Stimulated activated CD4-positive, alpha-beta T cell treated with anti-CD3 and anti-CD28 coated beads, Interleukin-2, amount 100 ng/mL, for 48 hours (primary cell): Measurements from ENCODE around the gene TMEM158.

Experiments used
- DNase-seq, 2 donors: peaks; one replicate each; pipeline ENCODE4 v3.0.0-alpha.2; 2020

Gene TMEM158

DNA sequence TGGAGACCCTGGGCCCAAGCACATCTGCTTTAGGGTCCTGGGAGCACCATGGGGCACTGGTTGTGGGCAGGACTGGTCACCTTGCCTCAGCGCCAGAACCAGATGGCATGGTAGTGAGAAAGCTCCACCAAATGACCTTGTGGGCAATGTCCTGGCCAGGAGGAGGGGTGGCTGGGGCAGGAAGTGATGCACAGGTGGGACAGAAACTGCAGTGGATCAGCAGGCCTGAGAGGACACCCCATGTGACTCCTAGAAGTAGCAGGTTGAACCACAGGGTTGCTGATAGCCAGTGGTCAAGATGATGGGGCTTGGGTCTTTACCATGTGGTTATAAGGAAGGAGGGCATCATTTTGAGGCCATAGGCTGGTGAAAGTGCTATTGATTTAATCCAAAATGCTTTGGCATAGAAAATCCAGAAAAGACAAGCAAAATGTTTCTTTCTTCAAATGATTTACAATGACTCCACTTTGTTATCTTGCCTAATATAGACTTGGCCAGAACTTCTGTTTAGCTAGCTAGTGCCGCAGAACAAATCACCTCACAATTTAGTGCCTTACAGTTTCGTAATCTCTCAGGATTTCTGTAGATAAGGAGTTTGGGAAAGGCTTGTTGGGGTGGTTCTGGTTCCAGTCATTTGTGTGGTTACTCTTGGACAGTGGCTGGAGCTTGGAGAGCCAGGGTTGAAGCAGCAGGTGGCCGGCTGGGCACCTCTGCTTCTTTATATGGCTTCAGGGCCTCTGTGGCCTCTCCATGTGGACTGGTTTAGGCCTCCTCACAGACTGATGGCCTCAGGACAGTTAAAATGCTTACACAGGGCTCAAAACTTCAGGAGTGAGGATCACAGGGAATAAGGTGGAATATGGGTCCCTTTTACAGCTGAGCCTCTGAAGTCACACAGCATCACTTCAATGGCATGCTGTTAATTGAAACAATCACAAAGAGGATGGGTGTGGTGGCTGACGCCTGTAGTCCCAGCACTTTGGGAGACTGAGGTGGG, 27.5 kb downstream of the TMEM158 start:
- no peak for DNase-seq

DNA sequence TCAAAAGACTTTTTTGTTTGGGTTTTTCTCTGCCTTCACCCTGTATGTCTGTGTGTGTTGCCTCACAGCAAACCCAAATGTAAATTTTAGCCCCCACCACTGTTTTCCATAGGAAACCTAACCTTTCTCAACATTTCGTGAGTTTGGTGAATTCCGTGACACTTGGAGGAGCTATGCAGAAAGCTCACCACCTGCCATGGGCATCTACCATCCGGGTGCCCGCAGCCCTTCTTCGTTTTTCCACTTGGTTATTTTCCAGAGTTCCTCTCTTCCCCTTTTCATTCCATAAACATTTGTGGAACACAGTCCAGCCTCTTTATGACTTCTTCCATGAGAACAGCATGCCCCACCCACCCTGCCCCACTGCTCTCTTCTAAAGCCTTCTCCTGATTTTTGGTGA, 31.3 kb downstream of the TMEM158 start:
- no peak for DNase-seq

DNA sequence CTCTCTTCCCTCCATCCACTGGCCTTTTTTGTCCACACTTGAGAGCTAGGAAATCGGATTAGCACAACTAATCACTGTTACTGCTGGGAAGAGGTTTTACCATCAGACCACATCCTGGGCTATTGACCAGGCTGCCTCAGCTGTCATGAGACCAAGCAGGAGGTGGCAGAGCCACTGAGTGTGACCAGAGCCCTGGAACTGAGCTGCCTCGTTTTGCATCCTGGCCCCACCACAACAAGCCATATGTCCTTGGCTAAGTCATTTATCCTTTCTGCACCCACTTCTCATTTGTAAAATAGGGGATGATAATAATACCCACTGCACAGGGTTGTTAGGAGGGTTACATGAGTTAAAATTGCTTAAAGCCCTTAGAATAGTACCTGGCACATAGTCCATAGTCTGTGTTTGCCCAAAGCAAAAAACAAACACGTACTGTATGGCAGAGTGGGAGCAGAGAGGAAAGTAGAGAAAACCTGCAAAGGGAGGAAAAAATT, 34.1 kb downstream of the TMEM158 start:
- DNase-seq = no peak

DNA sequence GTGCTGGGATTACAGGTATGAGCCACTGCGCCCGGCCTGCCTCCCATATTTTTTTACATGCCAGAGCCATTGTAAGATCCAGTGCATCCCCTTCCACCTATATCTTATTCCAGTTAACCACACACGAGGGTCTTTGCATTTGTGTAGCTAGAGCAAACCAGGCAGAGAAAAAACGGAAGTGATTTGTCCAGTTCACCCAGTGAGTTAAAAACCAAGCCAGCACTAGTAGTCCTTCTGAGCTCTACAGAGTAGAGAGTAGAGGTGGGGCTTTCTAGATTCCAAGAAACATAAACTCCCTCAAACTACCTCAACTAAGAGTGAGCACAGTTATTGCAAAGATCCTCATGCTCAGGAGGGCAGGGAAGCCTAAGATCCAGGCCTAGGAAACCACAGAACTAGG, 34.7 kb downstream of the TMEM158 start:
- no peak for DNase-seq

DNA sequence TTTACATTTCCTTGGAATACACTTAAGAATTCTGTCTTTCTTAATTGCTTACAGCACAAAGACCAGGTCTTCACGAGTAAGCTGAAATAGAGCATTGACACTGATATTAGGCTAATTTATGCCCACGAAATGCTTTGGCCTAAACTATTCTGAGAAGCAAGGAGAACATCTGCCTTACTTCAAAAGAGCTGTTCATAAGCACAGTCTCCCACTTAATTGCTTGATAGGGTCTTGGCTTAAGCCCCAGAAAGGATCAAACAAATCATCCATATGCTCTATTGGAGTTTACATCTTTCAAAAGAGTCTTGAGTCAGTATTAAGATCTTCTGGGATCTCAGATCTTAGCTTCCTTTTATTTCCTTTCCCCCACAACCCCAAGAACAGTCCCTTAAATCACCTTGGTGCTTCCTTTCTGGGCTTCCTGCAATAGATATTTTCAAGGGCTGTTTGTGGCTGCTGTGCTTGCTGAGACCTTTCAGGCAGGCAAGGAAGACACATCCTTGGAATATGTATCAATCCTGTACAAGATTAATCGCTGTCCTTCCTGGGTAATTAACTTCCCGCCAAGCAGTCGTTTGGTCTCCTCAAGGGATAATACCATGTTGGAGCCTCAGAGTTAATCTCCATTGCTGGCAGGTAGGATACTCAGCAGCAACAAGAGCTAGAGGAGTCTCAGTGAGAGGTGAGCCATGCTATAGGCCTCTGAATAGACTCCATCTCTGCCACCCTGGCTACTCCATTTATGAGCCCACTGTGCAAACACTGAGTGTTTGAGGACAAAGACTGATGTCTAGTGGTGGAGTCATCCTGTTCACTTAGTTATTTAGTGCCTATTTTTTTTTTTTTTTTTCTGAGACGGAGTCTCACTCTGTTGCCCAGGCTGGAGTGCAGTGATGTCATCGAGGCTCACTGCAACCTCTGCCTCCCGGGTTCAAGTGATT, 37.1 kb downstream of the TMEM158 start:
- no peak for DNase-seq

DNA sequence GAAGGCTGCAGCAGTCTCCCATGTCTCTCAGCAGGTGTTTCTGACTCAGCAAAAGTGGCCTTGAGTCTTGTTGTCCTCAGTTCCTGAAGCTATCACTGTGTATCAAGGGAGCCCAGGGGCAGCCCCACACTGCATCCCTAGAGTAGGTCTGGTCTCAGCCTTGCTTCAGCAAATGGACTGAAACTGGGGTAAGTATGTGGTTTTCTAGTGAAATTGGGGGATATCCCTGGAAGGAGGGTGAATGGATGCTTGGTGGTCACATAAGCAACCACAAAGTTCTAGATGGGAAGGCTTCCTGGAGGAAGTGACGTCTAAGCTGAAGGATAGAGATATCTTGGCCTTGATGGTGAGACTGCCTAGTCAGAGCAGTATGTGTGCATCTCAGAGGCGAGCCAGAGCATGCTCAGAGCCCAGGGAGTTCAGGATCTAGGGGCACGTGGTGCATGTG, 38.4 kb downstream of the TMEM158 start:
- no peak for DNase-seq

DNA sequence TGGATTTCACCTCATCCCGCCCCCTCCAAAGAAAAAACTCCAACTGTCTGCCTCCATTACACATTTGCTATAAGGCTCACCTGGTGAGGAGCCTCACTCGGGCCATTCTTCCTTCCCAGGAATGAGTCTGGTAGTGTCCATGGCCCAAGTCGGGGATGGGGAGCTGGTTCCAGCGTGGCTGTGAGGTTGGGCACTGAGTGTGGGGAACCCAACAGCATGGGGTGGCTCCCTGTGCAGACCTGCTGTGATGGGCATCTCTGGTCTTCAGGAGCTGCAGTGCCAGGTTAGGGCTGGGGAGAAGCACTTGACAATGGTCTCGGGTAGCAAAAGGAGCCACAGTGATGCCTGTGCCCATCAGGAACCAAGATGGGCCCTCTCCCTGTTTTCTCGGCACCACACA, 39.2 kb downstream of the TMEM158 start:
- no peak for DNase-seq

DNA sequence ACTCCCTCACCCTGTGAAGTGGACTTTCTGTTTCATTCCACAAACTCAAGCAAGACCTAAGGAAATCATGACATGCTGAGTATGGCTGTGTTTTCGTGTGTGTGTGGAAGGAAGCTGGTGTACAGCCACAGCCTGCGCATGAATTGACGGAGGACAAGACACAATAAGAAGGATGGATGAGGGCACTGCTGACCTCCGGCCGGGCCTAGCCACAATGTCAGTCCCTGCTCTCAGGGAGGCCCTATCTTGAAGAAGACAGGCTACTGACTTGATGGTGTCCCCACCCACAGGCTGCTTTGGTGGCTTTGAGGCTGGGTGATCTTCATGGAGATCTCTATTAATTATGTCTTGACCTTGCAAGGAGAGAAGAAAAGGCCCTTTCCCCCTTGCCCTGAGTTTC, 40.6 kb downstream of the TMEM158 start:
- no peak for DNase-seq

DNA sequence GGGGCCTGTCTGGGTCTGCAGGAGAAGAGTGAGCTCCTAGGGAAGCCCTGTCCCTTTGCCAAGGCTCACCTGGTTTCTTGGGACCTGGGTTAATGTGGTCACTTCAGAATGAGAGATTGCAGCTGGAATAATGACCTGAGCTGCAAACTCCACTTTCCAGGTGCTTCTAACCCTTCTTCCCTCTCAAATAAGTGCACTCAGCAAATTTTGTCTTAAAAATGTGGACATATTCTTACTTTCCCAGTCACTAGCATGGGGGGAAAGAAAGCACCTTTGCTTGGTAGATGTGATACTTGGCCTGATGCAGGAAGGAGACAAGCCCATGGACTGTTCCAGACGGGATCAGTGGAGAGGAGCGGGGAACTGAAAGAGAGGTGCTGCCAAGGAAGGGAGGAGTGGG, 41.0 kb downstream of the TMEM158 start:
- DNase-seq = no peak

DNA sequence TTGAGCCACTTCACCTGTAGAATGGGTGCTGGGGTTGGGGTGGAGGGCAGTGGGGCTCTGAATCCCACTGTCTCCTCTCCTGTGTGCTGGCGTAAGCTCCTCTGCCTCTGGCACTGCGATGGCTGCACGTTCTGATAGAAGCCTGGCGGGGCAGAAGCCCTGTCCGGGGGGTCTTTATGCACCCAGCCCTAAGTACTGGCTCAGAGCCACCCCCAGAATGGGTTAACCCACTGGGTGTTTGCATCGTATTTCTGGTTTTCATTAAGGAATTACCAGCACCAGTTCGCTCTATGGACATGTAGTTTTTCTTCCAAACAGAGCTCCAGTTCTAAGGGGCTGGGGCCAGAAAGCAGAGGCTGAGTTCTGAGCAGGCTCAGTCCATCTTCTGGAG, 42.2 kb downstream of the TMEM158 start:
- no peak for DNase-seq

DNA sequence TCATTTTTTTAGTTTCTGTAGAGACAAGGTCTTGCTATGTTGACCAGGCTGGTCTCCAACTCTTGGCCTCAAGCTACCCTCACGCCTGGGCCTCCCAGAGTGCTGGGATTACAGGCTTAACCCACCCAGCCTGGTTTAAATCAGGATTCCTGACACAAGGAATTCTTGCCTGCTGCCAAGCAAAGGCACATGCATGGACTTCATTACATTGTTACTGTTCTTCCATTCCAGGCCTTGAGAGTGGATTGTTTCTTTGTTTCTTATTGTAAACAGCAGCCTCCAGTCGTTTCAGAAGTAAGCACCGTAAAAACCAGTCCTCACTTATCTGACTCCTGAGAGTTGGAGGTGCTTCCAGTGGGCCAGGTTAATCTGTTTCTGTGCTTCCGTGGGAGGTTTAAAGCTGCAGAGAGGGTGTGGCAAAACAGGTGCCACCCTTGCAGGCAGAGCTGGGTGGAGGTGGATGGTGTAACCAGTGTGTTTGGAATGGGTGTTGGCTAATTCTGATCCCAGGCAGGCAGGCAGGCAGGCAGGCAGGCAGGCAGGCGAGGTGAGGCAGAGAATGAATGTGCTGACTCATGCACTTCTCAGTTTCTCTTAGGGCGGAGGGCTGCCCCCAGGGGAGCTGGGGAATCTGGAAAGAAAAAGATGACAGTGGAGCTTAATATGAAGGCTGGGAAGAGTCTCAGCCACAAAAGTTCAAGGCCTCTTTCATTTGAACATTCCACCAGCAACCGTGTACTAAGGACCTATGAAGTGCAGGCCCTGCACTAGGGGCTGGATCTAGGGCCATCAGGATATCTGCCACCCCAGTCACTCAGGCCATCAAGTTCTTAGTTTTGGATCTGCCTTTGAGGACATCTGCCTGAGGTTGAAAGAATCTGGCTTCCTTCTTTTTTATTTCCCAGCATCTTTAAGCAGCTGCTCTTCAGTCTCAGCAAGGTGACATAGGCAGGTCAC, 42.9 kb downstream of the TMEM158 start:
- no peak for DNase-seq

DNA sequence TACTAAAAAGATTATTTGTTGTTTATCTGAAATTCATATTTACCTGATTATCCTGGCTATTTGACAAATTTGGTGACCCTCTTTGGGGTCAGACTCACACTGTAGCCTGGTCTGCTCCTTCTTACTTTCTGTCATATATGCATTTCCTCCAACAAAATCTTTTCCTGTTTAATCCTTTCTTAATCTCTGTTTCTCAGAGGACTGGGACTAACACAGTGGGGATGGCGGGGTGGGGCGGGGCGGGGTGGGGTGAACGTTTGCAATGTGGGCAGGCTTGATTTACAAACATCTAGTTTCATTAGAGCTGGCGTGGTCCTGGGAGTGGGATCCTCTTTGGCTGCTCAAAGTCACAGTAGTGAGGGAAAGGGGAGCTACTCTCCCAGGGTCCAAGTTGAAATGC, 44.6 kb downstream of the TMEM158 start:
- DNase-seq = no peak

DNA sequence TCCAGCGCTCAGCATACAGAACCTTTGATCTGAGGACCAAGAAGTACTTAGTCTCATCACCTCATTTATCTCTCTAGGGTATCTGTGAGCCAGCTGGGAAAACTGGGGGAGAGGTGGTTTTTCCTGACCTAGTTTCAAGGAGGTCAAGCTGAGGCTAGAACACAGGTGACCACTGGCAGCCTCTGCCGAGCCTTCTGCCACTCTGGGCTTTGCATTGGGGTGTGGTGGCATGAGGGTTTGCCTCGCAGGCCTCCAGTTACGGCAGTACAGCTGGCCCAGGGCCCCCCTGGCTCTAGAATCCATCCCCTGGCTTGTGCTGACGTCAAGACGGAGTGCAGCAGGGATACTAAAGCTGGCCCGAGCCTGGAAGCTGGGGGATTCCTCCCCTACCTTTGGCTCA, 45.2 kb downstream of the TMEM158 start:
- no peak for DNase-seq

DNA sequence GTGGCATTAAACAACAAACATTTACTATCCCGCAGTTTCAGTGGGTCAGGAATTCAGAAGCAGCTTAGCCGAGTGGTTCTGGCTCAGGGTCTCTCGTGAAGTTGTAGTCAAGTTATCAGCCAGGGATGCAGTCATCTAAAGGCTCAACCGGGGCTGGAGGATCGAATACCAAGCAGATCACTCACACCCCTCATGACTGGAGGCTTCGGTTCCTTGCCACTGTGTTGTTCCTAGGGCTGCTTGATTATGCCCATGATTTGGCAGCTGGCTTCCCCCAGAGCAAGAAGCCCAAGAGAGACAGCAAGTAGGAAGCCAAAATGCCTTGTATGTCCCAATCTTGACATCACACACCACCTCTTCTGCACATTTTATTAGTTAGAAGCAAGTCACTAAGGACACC, 46.0 kb downstream of the TMEM158 start:
- DNase-seq = no peak

DNA sequence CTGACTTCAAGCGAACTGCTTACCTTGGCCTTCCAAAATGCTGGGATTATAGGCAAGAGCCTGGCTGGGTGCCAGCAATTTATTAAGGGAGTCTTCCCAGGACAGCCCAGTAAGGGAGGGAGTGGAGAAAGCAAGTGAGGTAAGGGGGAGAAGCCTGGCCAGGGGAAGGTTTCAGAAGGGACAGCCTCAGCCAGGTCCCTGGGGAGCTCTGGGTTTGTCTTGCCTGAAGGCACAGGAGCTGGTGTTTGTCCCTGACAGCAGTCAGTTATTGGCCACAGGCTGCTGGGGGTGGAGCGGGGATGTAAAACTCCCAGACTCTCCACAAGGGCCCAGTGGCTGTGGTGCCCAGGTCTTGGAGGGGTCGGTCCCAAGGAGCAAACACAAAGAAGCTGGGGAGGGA, 46.9 kb downstream of the TMEM158 start:
- DNase-seq = no peak

DNA sequence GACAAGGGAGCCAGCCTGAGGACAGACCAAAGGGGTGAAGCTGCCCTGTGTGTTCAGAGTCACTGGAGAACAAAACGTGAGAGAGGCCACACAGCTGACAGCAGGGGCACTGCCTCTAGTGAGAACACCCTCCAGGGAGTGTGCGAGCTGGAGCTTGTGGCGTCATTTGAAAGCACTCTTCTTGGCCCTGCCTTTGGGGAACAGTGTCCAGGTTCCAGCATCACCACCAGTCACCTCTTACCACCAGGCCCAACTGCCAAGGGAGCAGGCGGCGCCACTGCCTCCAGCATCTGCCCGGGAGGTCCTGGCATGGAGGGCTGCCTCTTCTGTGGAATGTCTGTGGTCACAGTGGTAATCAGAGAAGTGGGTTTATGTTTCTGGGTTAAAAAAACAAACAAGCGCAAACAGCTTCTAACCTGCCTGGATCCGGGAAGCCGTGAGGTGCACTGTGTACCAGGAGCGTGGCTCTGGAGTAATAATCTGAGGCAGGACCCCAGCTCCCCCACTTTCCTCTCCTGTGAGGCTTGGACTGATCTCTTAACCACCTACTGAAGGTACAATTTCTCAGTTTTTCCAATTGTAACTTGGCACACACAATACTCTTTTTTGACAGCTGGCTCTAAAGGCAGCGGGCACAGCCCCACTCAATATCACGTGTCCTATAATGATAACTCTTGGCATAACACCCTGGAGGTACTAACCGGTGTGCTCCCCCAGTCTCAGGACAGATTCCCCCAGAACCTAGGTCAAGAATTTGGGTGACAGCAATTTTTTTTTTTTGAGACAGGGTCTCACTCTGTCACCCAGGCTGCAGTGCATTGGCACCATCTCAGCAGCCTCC, 47.7 kb downstream of the TMEM158 start:
- no peak for DNase-seq

DNA sequence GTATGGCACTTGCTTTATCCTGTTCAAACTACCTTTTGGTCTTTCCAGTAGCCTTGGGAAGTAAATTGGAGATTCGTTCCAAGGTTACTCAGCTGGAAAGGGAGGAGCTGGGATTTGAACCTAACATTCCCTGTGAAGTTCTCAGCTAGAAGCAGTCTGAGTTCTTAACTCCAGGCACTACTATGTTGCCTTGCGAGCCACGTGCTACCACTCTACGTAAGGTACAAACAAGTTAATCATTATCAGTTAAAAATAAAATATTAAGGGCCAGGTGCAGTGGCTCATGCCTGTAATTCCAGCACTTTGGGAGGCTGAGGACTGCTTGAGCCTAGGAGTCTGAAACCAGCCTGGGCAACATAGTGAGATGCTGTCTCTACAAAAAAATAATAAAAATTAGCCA, 49.2 kb downstream of the TMEM158 start:
- no peak for DNase-seq
